Activated T-cell treated with anti-CD3 and anti-CD28 coated beads, Interleukin-2, amount 50 U/mL, for 1 hour (primary cell): ENCODE data around the gene TMEM8B.

Source experiments
- DNase-seq: peaks from one replicate; pipeline ENCODE4 v3.0.0-alpha.2; 2020

TMEM8B gene

GRCh38 chr9:35812025-35812602, 16.9 kb upstream of the TMEM8B start, which contains the start of gene SPAG8:
Gene SPAG8, minus strand, starts transcription at chr9:35812262. Its CDS starts 115 bp downstream, at chr9:35812147.
- DNase-seq: peak; percentile 92

GRCh38 chr9:35813434-35814105, 15.5 kb upstream of the TMEM8B start:
- DNase-seq: no peak

- DNase-seq: no peak
Observed at GRCh38 chr9:35814106-35814840, 14.8 kb upstream of the TMEM8B start.

GRCh38 chr9:35814841-35815543, 14.0 kb upstream of the TMEM8B start, which contains the start of gene HINT2:
Gene HINT2, minus strand, starts transcription at chr9:35815042. Its CDS starts 63 bp downstream, at chr9:35814979.
- peak; percentile 94 for DNase-seq

GRCh38 chr9:35816708-35817107, 12.3 kb upstream of the TMEM8B start:
- no peak for DNase-seq

GRCh38 chr9:35818341-35818740, 10.7 kb upstream of the TMEM8B start:
- no peak for DNase-seq

DNA sequence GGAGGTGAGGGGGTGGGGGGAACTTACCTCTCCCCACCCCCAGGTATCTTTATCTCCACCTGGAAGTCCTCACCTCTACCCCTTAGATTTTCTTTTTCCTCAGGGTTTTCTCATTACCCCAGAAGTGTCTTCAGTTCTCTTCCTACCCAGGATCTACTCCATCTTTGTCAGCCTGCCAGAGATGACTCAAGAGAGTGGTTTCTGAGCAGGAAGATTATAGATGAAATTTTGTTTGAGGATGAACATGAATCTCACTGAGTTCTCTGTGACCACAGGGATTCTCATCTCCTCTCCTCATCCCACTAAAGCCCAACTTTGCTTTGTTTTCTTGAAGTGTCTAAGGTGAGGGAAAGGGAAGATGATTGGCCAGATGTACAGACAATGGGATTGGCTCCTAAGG, 9.0 kb upstream of the TMEM8B start:
- DNase-seq: no peak

- DNase-seq: no peak
Observed at GRCh38 chr9:35822926-35823325, 6.1 kb upstream of the TMEM8B start.

GRCh38 chr9:35826071-35826701, 2.8 kb upstream of the TMEM8B start:
- DNase-seq: peak; percentile 39

DNA sequence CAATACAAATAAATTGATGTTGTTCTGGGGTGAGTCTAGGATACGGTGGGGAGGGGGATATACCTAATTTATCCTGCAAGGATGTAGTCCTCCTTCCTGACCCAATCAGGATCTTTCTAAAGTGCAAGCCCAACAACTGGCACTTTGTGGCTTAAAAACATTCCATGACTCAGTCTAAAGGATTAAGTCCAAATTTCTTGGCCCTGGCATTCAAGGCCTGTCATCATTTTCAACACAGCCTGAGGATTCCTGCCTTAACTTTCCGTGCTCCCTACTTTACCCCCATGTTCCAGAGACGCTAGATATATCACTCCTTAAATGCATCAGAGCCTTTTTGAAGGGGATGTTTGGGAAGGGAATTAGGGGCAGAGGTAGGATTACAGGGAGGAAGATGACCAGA, 1.5 kb upstream of the TMEM8B start:
- DNase-seq: no peak

DNA sequence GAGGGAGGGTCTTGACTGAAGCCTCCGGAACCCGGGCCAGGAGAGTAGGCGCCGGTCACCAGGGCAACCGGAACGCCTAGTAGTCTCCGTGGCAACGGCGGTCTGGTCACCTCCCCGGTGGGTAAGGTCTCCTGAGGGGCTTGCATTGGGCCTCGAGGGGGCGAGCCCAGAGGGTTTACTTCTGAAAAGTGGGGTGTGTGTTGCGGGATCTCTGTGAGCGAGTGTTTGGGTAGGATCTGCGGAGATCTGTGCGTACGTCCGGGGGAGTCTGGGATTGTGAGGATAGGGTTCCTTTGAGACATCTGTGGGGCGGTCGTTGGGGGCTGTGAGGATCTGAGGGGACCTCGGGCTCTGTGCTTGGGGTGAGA, 328 bp upstream of the TMEM8B start, which contains the start of gene FAM221B:
Gene FAM221B, minus strand, starts transcription at position 17 of the 368 bp plus-strand sequence. CDS start 2,571 bp downstream, outside the sequence.
- DNase-seq: no peak

- no peak for DNase-seq
Observed at GRCh38 chr9:35829764-35830096, 702 bp downstream of the TMEM8B start.

DNA sequence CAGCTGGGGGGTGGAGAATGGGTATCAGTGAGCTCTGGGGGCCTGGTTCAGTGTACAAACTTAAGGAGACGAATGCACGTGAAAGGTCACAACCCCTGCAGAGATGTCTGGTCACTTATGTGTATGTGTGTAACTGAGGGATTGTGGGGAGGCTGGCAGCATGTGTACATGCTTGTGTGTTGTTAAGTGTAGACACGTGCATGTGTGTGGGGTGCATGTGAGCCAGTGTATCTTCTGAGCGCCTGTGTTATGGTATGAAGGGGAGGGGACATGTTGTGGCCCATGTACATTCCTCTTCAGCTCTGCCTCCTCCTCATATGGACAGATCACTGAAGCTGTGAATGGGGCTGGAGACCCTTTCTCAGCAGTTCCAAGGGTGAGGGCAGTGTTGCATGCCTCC, 2.0 kb downstream of the TMEM8B start:
- no peak for DNase-seq

DNA sequence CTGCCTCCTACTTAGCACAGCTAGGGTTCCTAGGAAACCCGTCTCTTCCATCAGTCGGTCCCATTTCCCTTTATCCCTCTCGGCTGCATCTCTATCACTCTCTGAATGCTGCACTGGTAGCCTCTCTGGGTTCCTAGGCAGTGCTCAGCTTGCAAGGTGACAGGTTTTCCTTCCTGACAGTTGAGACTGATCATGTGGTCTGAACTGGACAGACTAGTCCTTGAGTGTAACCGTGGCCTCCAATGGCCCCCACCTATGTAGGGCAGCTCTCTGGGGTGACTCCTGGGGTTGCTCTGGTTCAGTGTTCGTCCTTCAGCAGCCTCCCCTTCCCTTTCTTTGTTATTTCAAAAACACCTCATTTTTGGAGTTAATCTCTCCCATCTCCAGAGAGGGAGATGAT, 3.8 kb downstream of the TMEM8B start:
- DNase-seq: no peak

DNA sequence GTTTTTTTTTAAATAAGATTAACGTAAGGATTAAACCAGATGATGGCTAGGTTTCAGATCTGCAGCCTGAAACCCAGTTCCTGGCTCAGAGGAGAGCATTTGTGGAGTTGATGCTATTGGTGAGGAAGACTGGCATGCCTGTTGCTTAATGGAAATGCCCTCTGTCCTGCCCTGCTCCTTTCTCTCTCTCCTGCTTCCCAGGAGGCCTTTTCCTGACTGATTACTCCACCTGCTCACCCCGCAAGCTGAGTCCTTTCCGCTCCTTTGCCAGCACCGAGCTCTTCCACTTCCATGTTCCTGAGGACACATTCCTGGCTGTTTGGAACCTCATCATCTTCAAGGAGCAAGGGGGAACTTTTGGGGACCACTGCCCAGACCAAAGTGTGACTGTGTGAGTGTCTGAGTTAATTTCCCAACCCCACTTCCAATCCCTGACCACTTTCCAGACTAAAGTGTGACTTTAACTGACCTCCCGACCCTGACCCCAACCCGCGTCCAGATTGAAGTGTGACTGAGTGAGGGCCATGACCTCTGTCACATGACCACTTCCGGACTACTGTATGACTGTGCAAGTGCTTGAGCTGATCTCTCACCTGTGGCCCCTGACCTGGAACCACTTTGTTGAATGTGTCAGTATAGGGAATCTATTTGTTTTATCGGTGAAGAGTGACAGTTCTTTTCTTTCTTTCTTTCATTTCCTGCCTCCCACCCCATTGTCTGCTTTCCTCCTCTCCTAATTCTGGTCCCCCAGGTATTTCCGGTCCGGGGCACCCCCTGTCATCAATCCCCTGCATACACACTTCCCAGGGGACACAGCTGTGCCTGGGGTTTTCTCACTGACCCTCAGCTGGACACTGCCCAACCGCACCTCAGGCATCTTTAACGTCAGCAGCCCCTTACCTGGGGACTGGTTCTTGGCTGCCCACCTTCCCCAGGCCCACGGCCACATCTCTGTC, 5.5 kb downstream of the TMEM8B start:
- no peak for DNase-seq

DNA sequence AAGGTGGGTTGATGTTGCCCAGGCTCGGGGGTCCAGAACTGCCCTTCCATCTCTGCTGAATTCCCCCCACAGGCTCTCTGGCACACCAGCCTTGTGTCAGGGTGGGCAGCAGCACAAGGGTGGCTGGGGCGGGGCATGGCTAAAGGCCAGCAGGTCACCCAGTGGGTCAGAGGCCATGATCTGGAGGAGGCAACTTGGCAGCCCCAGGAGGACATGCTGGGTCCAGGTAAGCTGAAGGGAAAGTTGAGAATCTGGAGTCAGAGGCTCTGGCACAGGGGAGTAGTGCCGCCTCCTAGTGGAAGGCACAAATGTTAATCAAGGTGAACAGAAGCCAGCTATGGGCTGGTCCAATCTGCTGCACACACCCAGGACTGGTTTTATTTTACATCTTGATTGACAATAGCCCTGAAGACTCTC, 6.2 kb downstream of the TMEM8B start:
- no peak for DNase-seq

DNA sequence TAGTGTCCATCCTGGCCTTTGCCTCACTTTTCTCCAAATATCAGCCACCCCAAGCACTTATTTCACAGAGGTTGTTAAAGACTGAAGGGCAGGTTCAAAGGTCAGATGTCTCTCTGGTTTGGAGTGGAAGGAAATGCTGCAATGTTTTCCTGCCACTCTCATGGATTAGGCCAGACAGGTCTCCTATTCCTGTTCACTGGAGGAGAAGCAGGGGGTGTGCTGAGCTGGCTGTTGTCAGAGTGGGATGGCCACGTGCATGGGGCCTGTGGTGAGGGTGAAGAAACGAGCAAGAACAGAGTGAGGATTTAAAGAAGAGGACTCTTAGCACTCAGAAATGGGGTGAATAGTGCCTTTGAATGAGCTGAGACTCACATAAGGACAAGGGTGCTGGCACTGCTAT, 6.7 kb downstream of the TMEM8B start:
- no peak for DNase-seq

GRCh38 chr9:35836595-35836994, 7.6 kb downstream of the TMEM8B start:
- no peak for DNase-seq

GRCh38 chr9:35839926-35840325, 10.9 kb downstream of the TMEM8B start:
- DNase-seq: no peak

- no peak for DNase-seq
Observed at GRCh38 chr9:35840881-35841644, 12.0 kb downstream of the TMEM8B start.

- no peak for DNase-seq
Observed at GRCh38 chr9:35841645-35841900, 12.5 kb downstream of the TMEM8B start.
